ENCODE data around the gene HMHB1.
"Not testable (repeated sequence)": the region's sequence is repeated elsewhere in the genome, so short reads cannot be mapped to it uniquely, and the experiment has no call there.

HMHB1 gene

GRCh38 chr5:143805861-143806260 lies 6.1 kb upstream of the HMHB1 start:
- DNase-seq: no peak

DNA sequence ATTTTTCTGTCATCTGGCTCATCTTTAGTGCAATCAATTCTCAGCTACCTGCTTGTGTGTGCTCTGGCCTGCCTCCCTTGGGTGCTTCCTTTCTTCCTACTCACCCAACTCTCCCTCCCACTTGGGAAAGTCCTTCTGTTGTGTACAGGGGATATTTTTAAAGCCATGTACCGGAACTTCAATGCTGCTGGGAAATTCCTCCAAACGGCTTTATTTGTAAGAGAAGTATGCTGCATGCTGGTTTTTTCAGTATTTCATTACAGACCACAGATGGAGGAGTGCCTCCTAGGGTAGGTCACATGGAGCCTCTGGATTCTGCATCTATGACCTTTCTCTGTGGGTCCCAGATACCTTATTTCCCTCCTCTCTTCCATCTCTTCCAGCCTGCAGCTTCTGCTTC lies 5.4 kb upstream of the HMHB1 start:
- no peak for DNase-seq

GRCh38 chr5:143807401-143807800 lies 4.6 kb upstream of the HMHB1 start:
- no peak for DNase-seq

GRCh38 chr5:143816370-143816769 lies 4.4 kb downstream of the HMHB1 start:
- DNase-seq: not testable (repeated sequence)

- no peak for DNase-seq
Observed at GRCh38 chr5:143819716-143820115, 7.8 kb downstream of the HMHB1 start.

DNA sequence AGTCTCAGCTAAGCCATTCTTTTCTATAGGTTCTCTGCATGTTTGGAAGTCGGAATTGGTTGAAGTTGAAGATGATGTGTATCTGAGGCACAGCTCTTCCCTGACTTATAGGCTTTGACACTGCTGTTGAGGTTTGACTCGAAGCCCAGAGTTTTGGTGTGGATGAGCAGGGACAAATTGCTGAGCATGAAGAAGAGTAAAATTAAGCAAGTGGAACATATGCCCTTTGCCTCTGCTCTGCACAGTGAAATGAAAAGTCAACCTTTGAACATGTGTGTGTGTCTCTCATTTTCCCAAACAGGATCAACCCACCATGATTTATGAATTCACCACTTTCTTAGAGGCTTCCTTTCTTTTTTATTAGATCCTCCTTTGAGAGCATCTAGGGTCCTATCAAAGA lies 8.5 kb downstream of the HMHB1 start:
- peak; percentile 18 for DNase-seq

- peak; percentile 80 for DNase-seq
Observed at GRCh38 chr5:143824851-143825720, 13.1 kb downstream of the HMHB1 start.

DNA sequence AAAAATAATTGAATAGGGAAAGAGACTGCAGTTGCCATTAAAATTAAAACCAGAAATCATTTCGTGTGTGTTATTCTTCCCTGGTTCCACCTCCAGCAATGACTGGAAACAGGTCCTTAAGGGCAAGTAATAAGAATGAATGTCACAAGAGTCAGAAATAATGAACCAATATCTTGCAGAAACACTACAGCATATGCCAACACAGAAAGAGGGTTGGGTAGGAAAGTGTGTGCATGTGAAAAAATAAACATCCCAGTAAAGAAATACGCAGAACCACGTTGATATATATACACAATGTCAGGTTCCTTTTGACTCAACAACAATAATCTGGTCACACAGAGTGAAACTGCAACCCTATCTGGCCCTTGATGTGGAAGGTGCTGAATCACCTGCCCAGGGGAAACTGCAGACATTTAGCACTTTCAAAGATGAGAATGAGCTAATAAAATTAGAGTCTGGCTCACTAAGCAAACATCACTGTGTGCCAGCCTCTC lies 15.0 kb downstream of the HMHB1 start:
- peak; percentile 55 for DNase-seq

GRCh38 chr5:143828710-143829109 lies 16.7 kb downstream of the HMHB1 start:
- DNase-seq: no peak

GRCh38 chr5:143833177-143833576 lies 21.2 kb downstream of the HMHB1 start:
- no peak for DNase-seq

GRCh38 chr5:143835251-143835650 lies 23.3 kb downstream of the HMHB1 start:
- no peak for DNase-seq

- DNase-seq: no peak
Observed at GRCh38 chr5:143836161-143836725, 24.3 kb downstream of the HMHB1 start.

GRCh38 chr5:143837306-143837848 lies 25.4 kb downstream of the HMHB1 start:
- DNase-seq: no peak

- no peak for DNase-seq
Observed at GRCh38 chr5:143841446-143841845, 29.5 kb downstream of the HMHB1 start.

GRCh38 chr5:143842920-143843319 lies 31.0 kb downstream of the HMHB1 start:
- DNase-seq: no peak

- DNase-seq: no peak
Observed at GRCh38 chr5:143843461-143843860, 31.5 kb downstream of the HMHB1 start.

GRCh38 chr5:143850050-143850683 lies 38.2 kb downstream of the HMHB1 start:
- no peak for DNase-seq

DNA sequence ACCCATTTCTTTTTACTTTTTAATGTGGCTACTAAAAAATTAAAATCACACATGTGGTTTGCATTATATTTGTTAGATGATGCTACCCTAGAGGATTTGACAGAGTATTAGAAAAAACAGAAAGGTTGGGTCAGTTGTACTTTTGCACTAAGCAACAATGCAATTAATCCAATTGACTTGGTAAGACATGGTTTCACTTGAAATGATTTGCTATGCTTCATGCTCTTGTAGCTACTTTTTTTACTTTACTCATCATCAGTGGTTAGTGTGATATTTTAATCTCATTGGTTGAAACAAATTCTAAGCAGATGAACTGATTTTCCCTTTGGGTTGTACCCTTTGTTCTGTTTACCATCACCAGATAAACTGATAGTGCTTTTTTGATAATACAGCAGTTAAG lies 39.4 kb downstream of the HMHB1 start:
- no peak for DNase-seq

DNA sequence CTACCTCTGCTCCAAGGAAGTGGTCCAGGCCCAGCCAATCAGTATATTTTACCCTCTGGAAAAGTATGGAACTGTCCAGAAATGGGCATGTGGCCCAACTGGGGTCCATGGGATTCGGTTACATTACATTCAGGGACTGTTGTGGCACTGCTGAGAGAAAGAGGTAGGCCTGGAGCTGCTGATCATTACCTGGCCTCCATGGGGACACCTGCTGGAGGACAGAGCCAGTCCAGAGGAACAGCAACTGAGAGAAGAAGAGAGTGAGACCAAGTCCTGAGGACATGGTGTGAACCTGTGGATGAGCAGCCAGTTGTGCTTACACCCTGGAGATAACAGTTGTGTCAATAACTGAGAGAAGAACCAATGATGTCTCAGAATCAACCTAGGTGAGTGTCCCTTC lies 48.2 kb downstream of the HMHB1 start:
- DNase-seq: peak; percentile 17

- no peak for DNase-seq
Observed at GRCh38 chr5:143862271-143862670, 50.3 kb downstream of the HMHB1 start.

DNA sequence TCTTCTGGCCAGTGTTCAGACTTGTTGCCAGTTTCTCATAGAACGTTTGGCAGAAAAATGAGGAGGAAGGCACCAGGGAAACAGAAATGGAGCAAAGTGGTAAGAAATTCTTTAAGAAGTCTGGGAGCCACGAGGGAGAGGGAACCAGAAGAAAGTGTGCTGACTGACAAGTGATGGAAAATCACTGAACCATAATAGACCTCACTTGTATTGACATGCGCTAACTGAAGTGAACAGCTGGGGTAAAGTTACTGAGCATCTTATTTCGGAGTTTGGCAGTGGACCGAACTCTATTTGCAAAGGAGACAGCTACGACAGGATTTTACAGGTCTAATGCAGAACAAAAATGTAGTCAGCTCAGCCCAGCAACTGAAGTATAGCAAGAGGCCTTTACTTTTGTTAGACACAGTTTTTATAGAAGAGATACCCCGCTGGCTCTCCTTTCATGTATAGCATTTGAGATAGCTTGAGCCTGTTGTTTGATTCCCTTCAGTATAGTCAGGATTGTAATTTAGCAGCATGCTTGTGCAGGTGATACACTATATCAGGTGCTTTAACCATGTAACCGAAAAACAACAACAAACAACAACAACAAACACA lies 53.6 kb downstream of the HMHB1 start:
- DNase-seq: no peak

Measured in RPMI8226 (cell line).